GM19328 (cell line): ENCODE measurements around the gene HIP1R.
A peak's percentile ranks its signal among the peaks of the same experiment; 100 is the strongest.

Experiments used
- ATAC-seq: cut with Tn5 transposase; IDR thresholded peaks from one replicate; pipeline ENCODE4 v1.9.1; 2021; ENCODE audit warnings: mild to moderate bottlenecking, moderate library complexity; ENCODE audit not compliant: unreplicated experiment

Gene HIP1R

GRCh38 chr12:122834104-122834920 lies 945 bp upstream of the HIP1R start:
- ATAC-seq: no peak

DNA sequence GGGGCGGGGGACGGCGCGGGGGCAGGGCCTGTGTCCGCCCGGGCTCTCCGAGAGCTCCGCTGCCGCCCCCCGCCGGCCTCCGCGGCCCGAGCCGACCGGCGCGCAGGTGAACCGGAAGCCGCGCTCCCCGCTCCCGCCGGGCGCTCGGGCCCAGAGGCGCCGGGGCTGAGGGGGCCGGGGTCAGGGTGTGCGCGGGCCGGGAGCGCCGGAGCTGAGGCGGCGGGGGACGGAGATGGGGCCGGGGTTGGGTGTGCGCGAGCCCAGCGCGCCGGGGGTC lies 431 bp downstream of the HIP1R start:
- peak; percentile 43 for ATAC-seq

- ATAC-seq: no peak
Observed at GRCh38 chr12:122836027-122836921, 1.0 kb downstream of the HIP1R start.

- no peak for ATAC-seq
Observed at GRCh38 chr12:122837306-122838265, 2.3 kb downstream of the HIP1R start.

- no peak for ATAC-seq
Observed at GRCh38 chr12:122838841-122839240, 3.6 kb downstream of the HIP1R start.

GRCh38 chr12:122839907-122840554 lies 4.8 kb downstream of the HIP1R start:
- ATAC-seq: no peak

GRCh38 chr12:122840580-122841513 lies 5.6 kb downstream of the HIP1R start:
- no peak for ATAC-seq

DNA sequence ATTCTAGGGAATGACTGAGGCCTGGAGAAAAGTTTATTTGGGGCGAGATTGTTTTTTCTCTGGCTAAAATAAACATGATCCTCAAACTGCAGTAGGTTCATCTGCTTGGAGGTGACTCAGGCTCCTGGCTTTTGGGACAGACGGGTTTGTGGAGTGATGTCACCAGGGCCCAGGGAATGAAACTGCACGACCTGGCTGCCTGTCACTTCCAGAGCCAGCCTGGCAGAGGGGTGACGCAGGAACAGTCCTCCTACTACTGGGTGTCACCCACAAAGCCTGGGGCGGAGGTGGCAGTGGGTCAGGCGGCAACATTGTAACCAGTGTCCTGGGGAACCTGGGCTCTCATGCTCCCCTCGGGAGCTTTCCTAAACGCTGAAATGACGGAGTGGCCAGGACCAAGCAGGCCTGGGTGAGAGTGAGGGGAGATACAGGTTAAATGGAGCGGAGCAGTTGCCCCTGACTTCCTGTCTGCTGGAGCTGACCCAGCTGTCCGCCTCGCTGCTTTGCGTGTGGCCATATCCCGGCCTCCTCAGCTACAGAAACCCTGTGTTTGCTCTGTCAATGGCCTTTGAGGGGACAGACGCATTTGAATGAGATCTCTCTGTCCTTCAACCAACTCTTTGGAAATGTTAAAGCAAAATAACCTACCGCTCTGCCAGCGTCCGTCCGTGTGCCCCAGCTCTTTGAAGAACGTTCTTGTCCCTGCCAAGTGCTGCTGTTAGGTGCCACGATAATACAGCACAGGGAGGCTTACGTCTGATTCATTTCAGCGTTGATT lies 6.5 kb downstream of the HIP1R start:
- no peak for ATAC-seq

GRCh38 chr12:122842505-122843405 lies 7.5 kb downstream of the HIP1R start:
- no peak for ATAC-seq

- no peak for ATAC-seq
Observed at GRCh38 chr12:122843455-122843854, 8.2 kb downstream of the HIP1R start.

GRCh38 chr12:122844366-122844971 lies 9.2 kb downstream of the HIP1R start:
- no peak for ATAC-seq

DNA sequence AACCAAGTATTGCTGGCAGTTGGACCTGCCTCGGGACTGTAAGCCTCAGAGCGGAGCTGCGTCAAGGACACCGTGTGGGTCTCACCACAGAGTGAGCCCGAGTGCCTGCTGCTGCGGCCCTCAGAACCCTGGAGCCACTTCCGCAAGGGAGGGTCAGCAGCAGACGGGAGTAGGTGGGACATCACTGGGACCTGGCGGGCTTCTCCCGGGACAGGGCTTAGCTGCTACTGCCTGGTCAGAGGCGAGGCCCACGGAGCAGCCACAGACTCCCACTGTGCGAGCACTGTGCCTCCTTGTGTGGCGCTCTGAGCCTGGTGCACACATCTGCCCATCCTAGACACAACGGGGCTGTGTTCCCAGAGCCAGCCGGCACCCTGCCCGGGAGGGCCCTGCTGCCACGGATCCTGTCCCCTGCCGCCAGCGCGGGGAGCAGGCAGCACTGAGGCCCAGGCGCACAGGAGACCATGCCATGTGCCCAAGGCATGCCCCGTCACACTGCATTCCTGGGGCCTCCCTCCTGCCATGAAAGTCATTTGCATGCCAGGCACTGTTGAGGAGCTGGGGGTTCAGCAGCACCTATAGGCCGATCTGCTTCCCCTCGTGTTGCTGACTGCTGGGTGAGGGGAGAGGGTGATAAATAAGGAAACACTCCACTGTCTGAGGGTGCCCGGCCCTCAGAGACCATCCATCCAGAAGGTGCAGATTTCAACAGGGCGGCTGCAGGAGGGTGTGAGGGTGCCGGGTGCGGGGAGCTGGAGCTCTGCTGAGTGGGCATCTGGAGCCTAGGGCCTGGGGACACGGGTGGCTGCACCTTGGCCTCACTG lies 10.0 kb downstream of the HIP1R start:
- no peak for ATAC-seq

- no peak for ATAC-seq
Observed at GRCh38 chr12:122845865-122846621, 10.8 kb downstream of the HIP1R start.

DNA sequence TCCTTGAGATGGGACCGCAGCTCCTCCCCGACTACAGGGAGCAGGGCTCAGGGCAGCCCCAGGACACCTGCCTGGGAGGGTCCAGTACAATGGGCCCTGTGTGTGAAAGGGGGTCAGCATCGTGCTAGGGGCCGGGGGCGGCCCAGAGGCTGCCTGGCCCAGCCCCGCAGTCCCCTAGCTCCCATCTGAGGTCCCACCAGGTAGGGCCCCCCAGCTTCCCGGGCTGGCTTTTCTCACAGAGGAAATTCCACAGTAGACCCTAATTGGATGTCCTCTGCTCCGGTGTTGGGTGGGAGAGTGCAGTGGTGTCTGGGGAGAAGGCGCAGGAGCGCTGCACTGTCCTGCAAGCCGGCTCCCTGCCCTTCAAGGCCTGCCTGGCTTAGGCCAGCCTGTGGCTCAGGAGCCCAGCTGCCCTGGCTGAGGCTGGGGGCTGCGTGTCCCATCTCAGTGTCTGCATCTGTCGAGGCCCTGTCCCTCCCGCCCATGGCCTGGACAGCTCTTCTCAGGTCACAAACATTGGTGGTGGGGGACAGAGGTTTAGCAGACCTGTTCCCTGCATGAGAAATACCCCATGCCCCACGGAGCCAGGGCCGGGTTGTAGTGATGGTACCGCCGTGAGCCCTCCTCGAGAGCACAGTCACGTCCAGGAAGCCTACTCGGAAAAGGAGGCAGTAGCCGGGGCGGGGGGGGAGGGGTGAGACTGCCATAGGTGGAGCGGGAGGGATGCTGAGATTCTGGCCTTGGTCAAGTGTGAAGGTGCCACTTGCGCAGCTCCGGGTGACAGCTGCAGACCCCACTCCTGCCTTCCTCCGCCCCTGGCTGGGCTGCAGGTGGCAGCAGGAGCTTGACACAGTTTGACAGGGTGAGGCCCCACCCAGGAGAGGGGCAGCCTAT lies 11.6 kb downstream of the HIP1R start:
- no peak for ATAC-seq

DNA sequence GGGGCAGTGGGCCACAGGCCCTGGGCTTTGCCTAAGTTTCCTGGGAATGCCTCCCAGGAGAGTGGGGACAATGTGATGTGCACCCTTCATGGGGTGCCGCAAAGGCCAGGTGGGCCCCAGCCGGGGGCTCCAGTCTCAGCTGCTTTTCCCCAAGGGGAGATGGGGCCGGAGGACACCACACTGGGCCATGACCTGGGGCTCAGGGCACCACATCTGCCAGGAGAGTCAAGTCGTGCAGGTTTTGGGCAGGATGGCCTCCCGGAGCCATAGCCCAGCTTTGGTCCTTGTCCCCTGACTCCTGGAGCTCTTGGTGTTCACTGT lies 12.2 kb downstream of the HIP1R start:
- ATAC-seq: no peak
